ENCODE results near the gene ILKAP.

Gene ILKAP

GRCh38 chr2:238180554-238180953, 22.9 kb downstream of the ILKAP start:
- no peak for DNase-seq
- no peaks in the 10 kb centered on the region for H3K27me3 ChIP-seq
- TF ChIP-seq CTCF (IDR thresholded peaks at IDR 0.05), result no peak
- intact Hi-C loops (cut with DNase I; ENCODE audit: low total_unique reads), result no loop called here
- no peak overlapping the region for H3K4me3 ChIP-seq
- H3K36me3 ChIP-seq, result peaks cover 84 to 99% (median 97%) of the 10 kb centered on the region in 3 donors
- H3K27ac ChIP-seq, result no peak overlapping the region
- no peaks in the 10 kb centered on the region for H3K4me1 ChIP-seq
- no peaks in the 10 kb centered on the region for H3K9me3 ChIP-seq

- Histone ChIP-seq H3K27ac (no peak overlapping the region), H3K27me3 (no peaks in the 10 kb centered on the region), H3K4me3 (no peak overlapping the region), H3K9me3 (no peaks in the 10 kb centered on the region), H3K36me3 (peaks cover 80 to 99% (median 97%) of the 10 kb centered on the region in 3 donors), H3K4me1 (peaks cover 0 to 3% (median 0%) of the 10 kb centered on the region in 4 donors)
- no peak for DNase-seq
- intact Hi-C loops (cut with DNase I; ENCODE audit: low total_unique reads), result no loop called here
- TF ChIP-seq CTCF (IDR thresholded peaks at IDR 0.05), result no peak
Observed at GRCh38 chr2:238176613-238177012, 26.9 kb downstream of the ILKAP start.

GRCh38 chr2:238174701-238175100, 28.8 kb downstream of the ILKAP start:
- Histone ChIP-seq H3K36me3 (peaks cover 66 to 94% (median 88%) of the 10 kb centered on the region in 3 donors), H3K27ac (no peak overlapping the region), H3K4me1 (peaks cover 0 to 22% (median 12%) of the 10 kb centered on the region in 4 donors), H3K27me3 (no peaks in the 10 kb centered on the region), H3K9me3 (no peaks in the 10 kb centered on the region), H3K4me3 (no peak overlapping the region)
- TF ChIP-seq CTCF (IDR thresholded peaks at IDR 0.05), result no peak
- no peak for DNase-seq
- intact Hi-C loops (cut with DNase I; ENCODE audit: low total_unique reads), result no loop called here

GRCh38 chr2:238174291-238174690, 29.2 kb downstream of the ILKAP start:
- peaks cover 62 to 89% (median 84%) of the 10 kb centered on the region in 3 donors for H3K36me3 ChIP-seq
- H3K27ac ChIP-seq, result no peak overlapping the region

GRCh38 chr2:238173692-238174091, 29.8 kb downstream of the ILKAP start:
- no peak for DNase-seq
- Histone ChIP-seq H3K4me1 (peaks cover 0 to 32% (median 22%) of the 10 kb centered on the region in 4 donors), H3K36me3 (peaks cover 56 to 87% (median 82%) of the 10 kb centered on the region in 3 donors), H3K9me3 (no peaks in the 10 kb centered on the region), H3K4me3 (no peak overlapping the region), H3K27me3 (no peaks in the 10 kb centered on the region), H3K27ac (no peak overlapping the region)
- TF ChIP-seq CTCF (IDR thresholded peaks at IDR 0.05), result no peak
- intact Hi-C loops (cut with DNase I; ENCODE audit: low total_unique reads), result no loop called here

More at GRCh38 chr2:238174291-238174690, 29.2 kb downstream of the ILKAP start:
- no peak for TF ChIP-seq CTCF (IDR thresholded peaks at IDR 0.05)
- no peak for DNase-seq
- Histone ChIP-seq H3K4me3 (no peak overlapping the region), H3K27me3 (no peaks in the 10 kb centered on the region), H3K4me1 (peaks cover 0 to 26% (median 16%) of the 10 kb centered on the region in 4 donors), H3K9me3 (no peaks in the 10 kb centered on the region)
- intact Hi-C loops (cut with DNase I; ENCODE audit: low total_unique reads), result no loop called here

- no peaks in the 10 kb centered on the region for H3K27me3 ChIP-seq
- H3K36me3 ChIP-seq, result peaks cover 43 to 87% (median 82%) of the 10 kb centered on the region in 3 donors
- no peak for DNase-seq
- no peaks in the 10 kb centered on the region for H3K9me3 ChIP-seq
- no peak overlapping the region for H3K27ac ChIP-seq
- no peak overlapping the region for H3K4me3 ChIP-seq
- peaks cover 0 to 38% (median 24%) of the 10 kb centered on the region in 4 donors for H3K4me1 ChIP-seq
- no peak for TF ChIP-seq CTCF (IDR thresholded peaks at IDR 0.05)
- intact Hi-C loops (cut with DNase I; ENCODE audit: low total_unique reads), result no loop called here
Observed at GRCh38 chr2:238172439-238172838, 31.1 kb downstream of the ILKAP start.

All from tibial artery (tissue), 4 donors.